Gastrocnemius medialis (tissue), 4 donors: ENCODE data around the gene LHFPL4. TPM values are rescaled to one million over a fixed set of nuclear protein-coding genes. Genes with fewer than 3 reads are reported as not detected.
"Not testable (repeated sequence)": the region's sequence is repeated elsewhere in the genome, so short reads cannot be mapped to it uniquely, and the experiment has no call there.

Experiments
- ATAC-seq, 2 donors: fragments of 150-250 bp; one replicate each; pipeline ENCODE4 v1.9.1; 2016
- DNase-seq, 2 donors: peaks; one replicate each; pipeline ENCODE4 v3.0.0-alpha.2; 2019
- H3K27ac ChIP-seq, 4 donors: fragments of 200-600 bp; sonication (generic); 1 replicate in 1 of 4; 2 replicates in 3 of 4; pipeline ENCODE4 v1.5.1; 2016 to 2018; ENCODE audit warnings: mild to moderate bottlenecking in 2 of 4, moderate library complexity in 1 of 4
- H3K27me3 ChIP-seq, 3 donors: fragments of 200-600 bp; sonication (generic) in 2 of 3; 1 replicate in 1 of 3; 2 replicates in 2 of 3; pipeline versions ENCODE4 v1.5.1 to v1.6.0; 2016 to 2019; ENCODE audit warnings: mild to moderate bottlenecking in 1 of 3, moderate library complexity in 1 of 3
- H3K36me3 ChIP-seq, 2 donors: fragments of 200-600 bp; sonication (generic) in 1 of 2; one replicate each; pipeline ENCODE4 v1.5.1; 2017 to 2018
- H3K4me1 ChIP-seq, 2 donors: fragments of 200-600 bp; sonication (generic) in 1 of 2; one replicate each; pipeline ENCODE4 v1.5.1; 2016 to 2017; ENCODE audit warnings: mild to moderate bottlenecking in 2 of 2
- H3K4me3 ChIP-seq, 4 donors: fragments of 200-600 bp; sonication (generic) in 3 of 4; 1 replicate in 1 of 4; 2 replicates in 3 of 4; pipeline ENCODE4 v1.5.1; 2016 to 2019; ENCODE audit warnings: mild to moderate bottlenecking in 2 of 4
- H3K9me3 ChIP-seq, 3 donors: fragments of 200-600 bp; sonication (generic) in 2 of 3; 1 replicate in 1 of 3; 2 replicates in 2 of 3; pipeline ENCODE4 v1.5.1; 2016 to 2019
- CTCF ChIP-seq, 5 experiments: fragments of 450-650 bp in 3 of 5; fragments of 200-600 bp in 2 of 5; sonication (generic) in 2 of 5; IDR thresholded peaks in 4 of 5; conservative IDR thresholded peaks in 1 of 5; 1 replicate in 4 of 5; 2 replicates in 1 of 5; pipeline ENCODE4 v1.5.1; 2016 to 2019; ENCODE audit warnings: antibody characterized with exemption in 5 of 5, mild to moderate bottlenecking in 3 of 5, moderate library complexity in 3 of 5
- POLR2A ChIP-seq, 2 donors: fragments of 450-650 bp; IDR thresholded peaks; one replicate each; pipeline ENCODE4 v1.6.1; 2017; ENCODE audit warnings: antibody characterized with exemption in 2 of 2, mild to moderate bottlenecking in 2 of 2, moderate library complexity in 2 of 2
- in situ Hi-C, 4 donors: fragments of 200-750 bp; cut with MboI; loops; one replicate each; pipeline versions ENCODE4 v1.15.0 to v1.8.0; 2017; ENCODE audit warnings: low sequenced_read_pairs in 4 of 4
- intact Hi-C: fragments of 100-400 bp; cut with DNase I; formaldehyde crosslinking; loops from one replicate; pipeline ENCODE4 v1.15.1; 2023; ENCODE audit warnings: low total_unique reads
- total RNA-seq, 4 donors: library from RNA; depleted of rRNA; stranded (reverse); fragments of >200 nt; gene quantifications; one replicate each; pipeline versions ENCODE4 v1.1.0 to v1.2.3, GENCODE V29; 2016

The LHFPL4 gene
- not detected for total RNA-seq

GRCh38 chr3:9553021-9553947 is at the start of gene LHFPL4:
LHFPL4 (minus strand) TSS chr3:9553822; CDS start chr3:9552679, 1,143 bp downstream.
- TF ChIP-seq POLR2A (IDR thresholded peaks at IDR 0.05) = no peak
- no peak for TF ChIP-seq CTCF (IDR thresholded peaks at IDR 0.05 in 4 of 5, conservative IDR thresholded peaks at IDR 0.05 in 1 of 5)
- no peak within 1 kb of the TSS for H3K4me3 ChIP-seq
- peaks cover 23 to 35% (median 35%) of the 10 kb centered on the region in 3 donors for H3K27me3 ChIP-seq
- in situ Hi-C loops (no loop called here), intact Hi-C loops (no loop called here)
- DNase-seq = no peak
- ATAC-seq = no peak
- no peaks in the 10 kb centered on the region for H3K9me3 ChIP-seq
- no peaks in the 10 kb centered on the region for H3K4me1 ChIP-seq
- no peak within 1 kb of the TSS for H3K27ac ChIP-seq
- no peaks in the 10 kb centered on the region for H3K36me3 ChIP-seq

GRCh38 chr3:9602620-9603019 is 49.0 kb upstream of the LHFPL4 start:
- DNase-seq (no peak), ATAC-seq (no peak)
- Histone ChIP-seq H3K27ac (no peak overlapping the region), H3K27me3 (peaks cover 8 to 9% (median 9%) of the 10 kb centered on the region in 3 donors), H3K4me3 (no peak overlapping the region), H3K36me3 (no peaks in the 10 kb centered on the region), H3K4me1 (no peaks in the 10 kb centered on the region), H3K9me3 (peaks cover 0 to 6% (median 0%) of the 10 kb centered on the region in 3 donors)
- intact Hi-C loops = no loop called here
- in situ Hi-C loops = no loop called here
- no peak for TF ChIP-seq CTCF (IDR thresholded peaks at IDR 0.05 in 4 of 5, conservative IDR thresholded peaks at IDR 0.05 in 1 of 5)
- no peak for TF ChIP-seq POLR2A (IDR thresholded peaks at IDR 0.05)

GRCh38 chr3:9601006-9601581 is 47.5 kb upstream of the LHFPL4 start:
- H3K27ac ChIP-seq, intact Hi-C loops, in situ Hi-C loops, H3K36me3 ChIP-seq, DNase-seq, H3K9me3 ChIP-seq, H3K4me1 ChIP-seq, ATAC-seq, H3K27me3 ChIP-seq: not testable (repeated sequence)
- H3K4me3 ChIP-seq = peak overlapping the region in 1 of 4 donors; percentile 31

GRCh38 chr3:9600597-9600996 is 47.0 kb upstream of the LHFPL4 start:
- in situ Hi-C loops = no loop called here
- Histone ChIP-seq H3K36me3 (no peaks in the 10 kb centered on the region), H3K4me3 (peak overlapping the region in 1 of 4 donors; percentile 31), H3K4me1 (no peaks in the 10 kb centered on the region), H3K27me3 (peaks cover 8 to 9% (median 9%) of the 10 kb centered on the region in 3 donors), H3K27ac (no peak overlapping the region), H3K9me3 (peaks cover 0 to 2% (median 0%) of the 10 kb centered on the region in 3 donors)
- intact Hi-C loops = no loop called here
- no peak for TF ChIP-seq POLR2A (IDR thresholded peaks at IDR 0.05)
- no peak for TF ChIP-seq CTCF (IDR thresholded peaks at IDR 0.05 in 4 of 5, conservative IDR thresholded peaks at IDR 0.05 in 1 of 5)
- DNase-seq = no peak
- ATAC-seq = no peak

- Histone ChIP-seq H3K36me3 (no peaks in the 10 kb centered on the region), H3K9me3 (no peaks in the 10 kb centered on the region), H3K4me3 (no peak overlapping the region), H3K4me1 (no peaks in the 10 kb centered on the region), H3K27ac (no peak overlapping the region), H3K27me3 (peaks cover 7 to 9% (median 8%) of the 10 kb centered on the region in 3 donors)
- no peak for ATAC-seq
- no peak for DNase-seq
- intact Hi-C loops (no loop called here), in situ Hi-C loops (no loop called here)
- no peak for TF ChIP-seq POLR2A (IDR thresholded peaks at IDR 0.05)
- TF ChIP-seq CTCF (IDR thresholded peaks at IDR 0.05 in 4 of 5, conservative IDR thresholded peaks at IDR 0.05 in 1 of 5) = no peak
Observed at GRCh38 chr3:9598783-9599387, 45.3 kb upstream of the LHFPL4 start.
